GDM1 (cell line): ENCODE measurements around the gene DOCK4.
"Not testable (repeated sequence)": the region's sequence is repeated elsewhere in the genome, so short reads cannot be mapped to it uniquely, and the experiment has no call there.

Experiments used
- DNase-seq: peaks from one replicate; lab custom pipeline; 2025; lab: John Stamatoyannopoulos, UW

The DOCK4 gene

DNA sequence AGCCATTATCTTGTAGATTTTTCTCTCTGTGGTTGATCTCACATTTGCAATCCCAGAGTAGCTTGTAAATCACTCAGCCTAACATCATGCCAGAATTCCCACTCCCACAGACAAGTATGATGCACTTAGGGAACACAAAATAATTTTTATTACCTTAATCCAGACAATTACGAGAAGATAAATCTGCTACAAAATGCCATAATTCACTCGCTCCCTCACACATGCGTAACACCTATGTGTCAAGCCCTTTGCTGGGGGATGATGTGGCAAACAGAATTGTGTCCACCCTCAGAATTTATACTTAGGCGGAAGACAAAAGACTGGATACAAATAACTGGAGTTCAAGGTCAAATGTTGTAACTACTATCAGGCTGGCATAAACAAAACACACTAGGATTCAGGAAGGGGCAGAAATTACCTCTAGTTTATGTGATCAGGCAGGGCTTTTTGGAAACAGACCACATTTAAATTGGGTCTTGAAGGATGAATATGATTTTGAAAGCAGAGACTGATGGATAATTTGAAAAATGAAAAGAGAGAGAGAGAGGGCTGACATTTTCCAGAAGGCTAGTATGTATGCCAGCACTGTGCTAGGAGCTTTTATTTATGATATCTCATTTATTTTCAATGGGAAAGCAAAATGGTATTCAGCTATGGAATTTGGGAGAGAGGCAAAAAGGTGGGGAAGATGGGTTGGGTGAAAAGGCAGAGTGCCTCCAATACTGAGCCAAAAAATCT is 69.8 kb downstream of the DOCK4 start:
- no peak for DNase-seq

DNA sequence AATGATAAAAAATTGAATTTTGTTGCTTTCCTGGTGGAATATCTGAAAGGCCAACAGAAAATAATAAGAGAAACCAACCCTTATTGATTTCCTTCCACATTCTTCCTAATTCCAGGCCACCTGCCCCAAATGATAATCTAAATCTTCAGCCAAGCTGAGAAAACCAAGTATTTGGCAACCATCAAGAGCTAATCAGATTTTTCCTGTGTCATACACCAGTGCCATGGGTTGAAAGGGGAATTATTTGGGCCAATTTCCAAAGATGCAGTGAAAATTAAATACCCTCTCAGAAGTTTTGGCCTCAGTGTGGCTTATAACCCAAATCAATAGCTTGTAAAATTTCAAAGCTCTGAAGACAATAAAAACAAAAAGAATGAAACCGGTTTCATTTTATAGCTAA is 70.4 kb downstream of the DOCK4 start:
- no peak for DNase-seq

DNA sequence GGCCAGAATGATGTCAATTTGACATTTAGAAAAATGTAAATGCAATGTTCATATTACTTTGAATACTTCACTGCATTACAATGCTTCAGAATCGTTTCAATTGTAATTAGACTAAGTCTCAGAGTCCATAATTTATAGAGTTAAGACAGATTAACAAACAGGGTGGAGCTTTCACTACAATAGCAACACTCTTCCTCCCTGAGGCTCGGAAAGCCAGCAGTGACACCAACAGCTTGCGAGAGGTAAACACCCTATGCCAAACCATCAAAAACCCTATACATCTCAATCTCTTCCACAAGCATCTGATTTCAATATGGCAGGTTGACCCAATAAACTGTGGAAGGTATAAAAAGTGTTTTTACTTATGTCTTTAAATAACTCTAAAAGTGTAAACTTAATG is 72.2 kb downstream of the DOCK4 start:
- DNase-seq, result no peak

DNA sequence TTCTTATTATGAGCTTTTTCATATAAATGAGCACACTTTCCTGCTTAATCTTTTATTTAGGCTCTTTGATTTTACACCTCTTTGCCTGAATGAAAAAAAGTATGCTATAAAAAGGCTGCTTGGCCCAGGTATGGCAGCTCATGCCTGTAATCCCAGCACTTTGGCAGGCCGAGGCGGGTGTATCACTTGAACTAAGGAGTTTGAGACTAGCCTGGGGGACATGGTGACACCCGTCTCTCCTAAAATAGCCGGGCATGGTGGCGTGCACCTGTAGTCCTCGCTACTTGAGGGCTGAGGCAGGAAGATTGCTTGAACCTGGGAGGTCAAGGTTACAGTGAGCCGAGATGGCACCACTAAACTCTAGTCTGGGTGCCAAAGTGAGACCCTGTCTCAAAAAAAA is 72.9 kb downstream of the DOCK4 start:
- DNase-seq, result no peak

DNA sequence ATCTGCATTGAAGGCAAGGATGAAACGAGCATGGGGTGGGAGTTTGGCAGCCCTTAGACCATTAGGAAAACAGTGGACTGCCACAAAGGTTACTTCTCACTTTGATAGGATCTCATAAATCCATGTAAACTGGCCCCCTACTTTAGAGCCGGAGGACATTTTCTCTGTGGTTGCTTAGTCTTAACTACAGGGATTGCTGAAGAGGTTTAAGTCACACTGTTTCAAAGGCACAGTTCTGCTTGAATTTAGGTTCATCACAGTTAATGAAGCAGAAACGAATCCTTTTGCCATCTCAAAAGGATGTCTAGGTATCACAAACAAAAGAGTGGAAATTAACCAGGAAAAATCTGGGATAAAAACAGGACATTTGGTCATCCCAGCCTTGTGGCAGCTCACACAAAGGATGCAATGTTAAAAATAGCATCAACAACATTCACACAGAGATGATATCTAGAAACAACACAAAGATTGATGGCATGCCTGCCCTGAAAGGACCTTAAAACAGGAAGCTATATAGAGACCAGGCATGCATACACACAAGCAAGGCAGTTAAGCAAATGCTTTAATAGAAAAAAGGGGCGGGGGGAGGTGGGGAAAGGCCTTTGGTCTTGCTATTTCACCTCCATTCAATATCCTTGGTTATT is 74.0 kb downstream of the DOCK4 start:
- no peak for DNase-seq

DNA sequence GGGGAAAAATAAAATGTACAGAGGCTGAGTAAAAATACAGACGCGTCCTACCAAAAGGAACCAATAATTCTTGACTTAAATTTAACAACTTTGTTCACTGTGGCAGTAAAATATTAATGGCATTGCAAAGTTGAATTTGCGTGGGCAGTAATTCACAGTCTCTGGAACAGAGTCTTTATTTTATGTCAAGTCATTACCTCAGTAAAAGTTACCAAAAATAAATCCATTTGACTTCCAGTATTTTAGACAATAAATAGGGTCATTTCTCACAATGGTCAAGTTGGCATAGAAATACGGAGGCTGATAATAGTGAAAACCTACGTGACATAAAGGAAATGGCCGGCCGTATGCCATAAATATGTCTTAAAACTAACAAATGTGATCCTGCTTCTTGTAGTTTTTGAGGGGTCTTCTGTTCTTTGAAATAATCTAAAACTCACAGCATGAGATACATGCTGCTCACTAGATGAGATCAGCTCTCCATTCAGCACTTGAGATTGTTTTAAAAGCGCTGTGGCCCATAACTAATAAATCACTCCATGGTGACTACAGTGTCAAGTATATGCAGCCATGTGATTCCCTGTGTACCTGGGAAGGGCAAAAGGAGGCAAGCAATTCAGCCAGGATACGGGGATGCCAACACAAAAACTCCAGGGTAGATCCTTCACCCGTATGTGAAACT is 75.3 kb downstream of the DOCK4 start:
- no peak for DNase-seq

DNA sequence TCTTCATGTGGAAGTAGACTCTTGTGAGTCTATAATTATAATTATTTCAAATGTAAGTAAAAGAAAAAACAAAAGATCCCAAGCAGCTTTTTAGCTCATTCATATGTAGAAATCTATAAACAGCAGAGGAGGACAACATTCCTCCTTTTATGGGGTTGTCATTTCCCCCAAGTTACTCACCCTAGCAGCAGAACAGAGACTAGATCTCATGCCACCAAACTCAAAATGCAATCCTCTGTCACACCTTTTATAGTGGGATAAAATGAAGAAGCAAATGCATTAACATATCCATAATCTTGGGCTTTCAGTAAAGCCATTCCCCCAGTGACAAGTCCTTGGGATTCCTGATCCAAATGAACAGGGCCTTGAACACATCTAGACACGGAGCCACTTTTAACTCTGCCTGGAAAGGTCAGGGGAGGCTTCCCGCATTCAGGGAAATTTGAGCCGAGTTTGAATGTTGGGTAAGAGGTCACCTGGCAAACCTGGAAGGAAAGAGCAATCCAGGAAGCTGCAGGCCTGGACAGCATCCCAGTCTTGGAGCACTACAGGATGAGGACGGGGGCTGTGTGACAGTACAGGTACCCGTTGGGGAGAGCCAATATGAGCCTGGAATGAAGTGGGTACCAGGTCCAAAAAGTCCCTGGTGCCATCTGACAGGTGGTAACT is 76.4 kb downstream of the DOCK4 start:
- DNase-seq, result no peak

DNA sequence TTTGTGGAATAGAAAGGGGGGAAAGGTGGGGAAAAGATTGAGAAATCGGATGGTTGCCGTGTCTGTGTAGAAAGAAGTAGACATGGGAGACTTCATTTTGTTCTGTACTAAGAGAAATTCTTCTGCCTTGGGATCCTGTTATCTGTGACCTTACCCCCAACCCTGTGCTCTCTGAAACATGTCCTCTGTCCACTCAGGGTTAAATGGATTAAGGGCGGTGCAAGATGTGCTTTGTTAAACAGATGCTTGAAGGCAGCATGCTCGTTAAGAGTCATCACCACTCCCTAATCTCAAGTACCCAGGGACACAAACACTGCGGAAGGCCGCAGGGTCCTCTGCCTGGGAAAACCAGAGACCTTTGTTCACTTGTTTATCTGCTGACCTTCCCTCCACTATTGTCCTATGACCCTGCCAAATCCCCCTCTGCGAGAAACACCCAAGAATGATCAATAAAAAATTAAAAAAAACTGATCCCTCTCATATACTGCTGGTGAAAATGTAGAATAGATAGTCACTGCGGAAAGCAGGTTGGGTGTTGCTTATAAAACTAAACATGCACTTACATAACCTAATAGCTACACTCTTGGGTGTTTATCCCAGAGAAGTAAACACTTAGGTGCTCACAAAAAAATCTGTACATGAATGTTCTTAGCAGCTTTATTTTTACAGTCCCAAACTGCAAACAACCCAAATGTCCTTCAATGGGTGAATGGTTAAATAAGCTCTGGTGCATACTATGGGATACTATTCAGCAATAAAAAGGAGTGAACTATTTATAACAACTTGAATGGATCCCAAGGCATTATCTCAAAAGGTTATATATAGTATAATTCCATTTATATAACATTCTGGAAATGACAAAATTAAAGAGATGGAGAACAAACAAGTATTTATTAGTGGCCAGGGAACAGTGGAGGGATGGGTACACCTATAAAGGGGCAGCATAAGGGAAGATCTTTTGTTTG is 77.5 kb downstream of the DOCK4 start:
- DNase-seq, result not testable (repeated sequence)

DNA sequence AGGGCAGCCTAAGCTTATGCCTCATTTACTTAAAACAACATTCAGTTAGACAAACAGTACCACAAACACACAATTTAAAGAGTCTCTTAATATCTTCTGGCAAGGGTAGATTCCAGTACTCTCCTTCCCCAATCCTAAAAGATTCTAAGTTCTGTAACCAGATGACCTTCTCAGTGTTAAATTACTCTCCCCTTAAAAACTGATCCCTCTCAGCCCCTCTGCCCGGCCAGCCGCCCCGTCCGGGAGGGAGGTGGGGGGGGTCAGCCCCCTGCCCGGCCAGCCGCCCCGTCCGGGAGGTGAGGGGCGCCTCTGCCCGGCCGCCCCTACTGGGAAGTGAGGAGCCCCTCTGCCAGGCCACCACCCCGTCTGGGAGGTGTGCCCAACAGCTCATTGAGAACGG is 78.2 kb downstream of the DOCK4 start:
- not testable (repeated sequence) for DNase-seq

DNA sequence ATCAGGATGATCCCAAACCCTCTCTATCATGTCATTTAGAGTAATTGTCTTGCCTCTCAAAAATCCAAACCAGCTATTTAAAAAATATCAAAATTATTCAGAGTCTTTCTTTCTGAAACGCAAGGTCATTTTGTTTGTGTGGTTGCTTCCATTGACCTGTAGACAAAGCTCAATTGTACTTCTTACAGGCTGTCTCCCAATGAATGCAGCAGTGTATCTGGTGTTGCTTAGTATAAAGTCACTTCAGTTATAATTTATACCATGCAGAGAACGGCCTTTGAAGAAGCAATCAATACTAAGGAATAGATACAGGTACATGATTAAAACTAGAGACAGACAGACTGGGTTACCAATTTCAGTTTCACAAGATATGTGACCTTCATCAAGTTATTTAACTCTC is 80.9 kb downstream of the DOCK4 start:
- DNase-seq, result no peak

DNA sequence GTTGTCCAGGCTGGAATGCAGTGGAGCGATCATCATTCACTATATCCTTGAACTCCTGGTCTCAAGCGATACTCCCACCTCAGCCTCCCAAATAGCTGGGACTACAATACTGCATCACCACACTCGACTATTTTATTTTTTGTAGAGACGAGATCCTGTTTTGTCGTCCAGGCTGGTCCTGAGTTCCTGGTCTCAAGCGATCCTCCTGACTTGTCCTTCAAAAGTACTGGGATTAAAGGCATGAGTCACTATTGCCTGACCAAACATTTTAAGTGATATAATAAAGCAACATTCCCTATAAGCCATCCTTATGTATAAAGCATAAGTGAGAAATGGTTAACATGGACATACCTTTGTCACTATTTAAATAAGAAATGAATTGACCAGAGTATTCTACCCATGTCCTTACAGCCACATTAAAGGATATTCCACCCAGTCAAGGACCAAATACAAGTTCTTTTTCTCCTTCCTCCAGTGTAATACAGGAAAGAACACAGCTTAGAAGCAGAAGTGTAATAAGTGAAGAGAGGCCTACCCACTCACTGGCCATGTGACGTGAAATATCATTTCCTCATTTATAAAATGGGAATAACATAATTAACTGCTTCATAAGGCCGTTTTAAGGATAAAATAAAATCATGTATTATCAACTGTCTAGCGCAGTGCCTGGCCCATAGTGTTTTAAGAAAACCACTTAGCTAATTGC is 82.0 kb downstream of the DOCK4 start:
- no peak for DNase-seq

DNA sequence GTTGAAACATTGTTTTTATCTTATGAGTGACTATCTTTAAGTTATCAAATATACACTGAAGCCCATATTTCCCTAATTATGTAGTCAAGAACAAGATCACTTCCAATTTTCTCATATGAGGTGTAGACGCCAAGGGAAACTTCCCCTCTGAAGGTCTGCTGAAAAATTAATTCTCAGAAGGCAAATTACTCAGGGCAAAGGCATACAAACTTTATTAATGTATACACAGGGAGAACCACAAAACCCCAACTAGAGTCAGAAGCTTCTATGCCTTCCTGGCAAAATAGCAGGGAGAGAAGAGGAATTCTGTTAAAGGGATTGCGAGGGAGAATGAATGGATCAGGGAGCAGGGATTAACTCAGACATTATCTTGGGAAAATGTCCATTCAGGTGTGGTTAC is 83.4 kb downstream of the DOCK4 start:
- DNase-seq, result no peak

DNA sequence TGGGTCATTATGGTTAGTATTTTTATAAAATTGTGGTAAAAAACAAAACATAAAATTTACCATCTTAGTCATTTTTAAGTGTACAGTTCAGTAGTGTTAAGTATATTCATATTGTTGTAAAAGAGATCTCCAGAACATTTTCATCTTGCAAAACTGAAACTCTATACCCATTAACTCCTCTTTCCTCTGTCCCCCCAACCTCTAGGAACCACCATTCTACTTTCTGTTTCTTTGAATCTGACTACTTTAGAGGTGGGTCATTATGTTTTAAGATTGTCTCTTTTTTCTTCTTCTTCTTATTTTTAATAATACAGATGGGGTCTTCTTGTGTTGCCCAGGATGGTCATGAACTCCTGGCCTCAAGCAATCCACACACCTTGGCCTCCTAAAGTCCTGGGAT is 84.1 kb downstream of the DOCK4 start:
- no peak for DNase-seq

DNA sequence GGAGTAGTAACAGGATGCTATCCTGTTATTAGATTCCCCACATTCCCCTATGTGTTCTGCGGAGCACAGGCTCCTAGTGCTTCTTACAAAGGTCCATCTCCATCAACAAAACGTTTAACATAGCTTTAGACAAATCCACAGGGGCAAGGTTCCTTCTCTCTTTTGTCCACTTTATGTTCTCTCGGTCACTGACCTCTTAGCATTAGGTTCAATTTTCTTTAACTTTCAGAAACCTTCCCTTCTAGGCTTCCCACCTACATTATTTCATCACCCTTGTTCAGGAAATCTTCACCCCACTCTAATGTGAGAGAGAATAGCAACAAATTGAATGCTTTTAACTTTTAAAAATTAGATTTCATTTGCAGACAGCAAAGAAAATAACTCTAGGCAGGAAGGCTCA is 84.9 kb downstream of the DOCK4 start:
- DNase-seq, result no peak

DNA sequence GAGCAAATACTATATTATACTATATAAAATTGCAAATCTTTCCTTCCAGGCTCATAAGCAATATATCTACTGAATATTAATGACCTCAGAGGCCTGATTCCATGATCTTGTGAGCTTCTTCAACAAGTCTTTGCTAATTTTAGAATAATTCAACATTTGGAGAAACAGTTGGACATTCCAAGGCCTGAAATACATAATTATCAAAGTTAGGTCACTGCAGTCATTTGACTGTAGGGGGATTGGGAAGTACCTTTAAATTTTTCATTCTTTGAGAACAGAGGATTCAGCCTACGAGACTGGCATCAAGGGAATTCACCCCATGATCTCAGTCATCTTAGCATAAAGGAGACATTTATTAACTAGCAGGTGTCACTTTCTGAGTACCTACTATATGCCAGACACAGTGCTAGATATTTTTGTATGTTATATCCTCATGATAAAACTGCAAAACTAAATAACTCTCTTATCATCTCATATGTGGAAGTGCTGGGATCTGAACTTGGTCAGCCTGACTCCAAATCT is 85.4 kb downstream of the DOCK4 start:
- DNase-seq, result no peak

DNA sequence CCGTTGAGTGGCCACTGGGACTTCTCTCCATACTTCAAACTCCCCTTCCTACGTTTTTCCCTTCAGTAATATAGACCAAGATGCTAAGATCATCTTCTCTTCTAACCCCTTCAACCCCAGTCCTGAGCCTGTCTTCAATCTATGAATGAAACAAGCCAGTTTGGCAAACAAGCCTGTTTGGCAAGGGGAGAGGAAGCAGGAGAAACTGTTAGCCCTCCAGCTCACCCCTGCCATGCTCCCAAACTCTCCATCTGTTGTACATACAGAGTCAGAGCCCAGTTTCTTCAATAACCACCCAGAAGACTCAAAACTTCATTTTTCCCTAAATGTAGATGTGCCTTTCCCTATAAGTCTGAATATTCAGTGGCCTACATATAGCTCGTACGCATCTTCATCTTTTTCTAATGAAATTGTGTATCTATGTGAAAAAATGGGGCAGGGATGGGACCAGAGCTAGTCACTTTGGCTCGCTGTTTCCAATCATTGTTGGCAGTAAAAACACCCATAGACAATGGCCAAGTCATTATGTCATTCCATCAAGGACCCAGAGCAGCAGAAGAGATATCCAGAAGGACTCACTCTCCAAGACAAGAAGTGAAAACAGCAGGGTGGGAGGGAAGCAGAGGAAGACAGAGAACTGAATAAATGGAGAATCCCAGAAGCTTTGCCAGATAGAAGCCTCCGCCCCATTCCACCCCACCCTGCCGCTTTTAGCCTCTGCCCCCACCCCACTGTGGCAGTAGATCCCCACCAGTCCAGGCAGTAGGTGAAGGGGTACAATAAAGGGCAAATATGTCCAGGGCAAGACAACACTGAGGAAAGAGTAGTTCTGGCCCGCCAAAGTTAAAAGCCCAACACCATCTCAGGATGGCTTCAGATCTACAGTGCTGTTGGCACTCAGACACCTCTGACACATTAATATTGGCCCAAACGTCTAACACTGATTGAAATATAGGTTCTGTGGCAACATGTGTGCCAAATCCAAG is 87.3 kb downstream of the DOCK4 start:
- no peak for DNase-seq

DNA sequence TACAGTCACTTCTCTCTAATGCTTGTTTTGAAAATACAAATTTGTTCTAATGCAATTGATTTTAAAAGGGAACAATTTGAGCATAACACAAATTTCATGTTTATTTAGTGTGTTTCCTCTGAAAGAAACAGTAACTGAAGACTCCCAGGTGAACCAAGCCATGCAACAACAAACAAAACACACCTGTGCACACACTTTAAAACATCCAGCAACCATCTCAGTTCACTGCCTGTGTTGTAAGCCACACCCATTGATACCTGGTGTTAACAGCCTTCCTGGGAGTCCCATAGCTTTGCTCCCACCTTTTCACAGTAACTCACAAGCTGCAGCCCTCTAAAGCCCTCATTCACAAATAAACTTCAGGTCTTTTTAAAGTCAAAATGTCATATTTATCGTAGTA is 89.3 kb downstream of the DOCK4 start:
- no peak for DNase-seq

DNA sequence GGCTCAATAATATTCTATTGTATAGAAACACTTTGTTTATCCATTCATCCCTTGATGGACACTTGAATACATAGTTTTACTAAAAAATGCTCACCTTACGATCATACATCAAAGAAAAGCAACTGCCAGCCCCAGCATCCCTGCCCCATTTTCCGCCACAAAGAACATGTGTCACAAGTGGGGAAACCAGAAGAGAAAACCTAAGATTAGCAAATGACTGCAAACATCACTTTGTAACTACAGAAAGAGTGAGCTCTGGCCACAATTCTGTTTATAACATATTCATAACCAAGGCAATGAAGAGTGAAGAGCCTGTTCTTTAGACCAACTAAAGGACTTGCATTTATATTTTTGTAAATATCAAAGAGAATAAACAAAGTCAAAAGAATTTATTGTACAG is 89.8 kb downstream of the DOCK4 start:
- DNase-seq, result no peak

DNA sequence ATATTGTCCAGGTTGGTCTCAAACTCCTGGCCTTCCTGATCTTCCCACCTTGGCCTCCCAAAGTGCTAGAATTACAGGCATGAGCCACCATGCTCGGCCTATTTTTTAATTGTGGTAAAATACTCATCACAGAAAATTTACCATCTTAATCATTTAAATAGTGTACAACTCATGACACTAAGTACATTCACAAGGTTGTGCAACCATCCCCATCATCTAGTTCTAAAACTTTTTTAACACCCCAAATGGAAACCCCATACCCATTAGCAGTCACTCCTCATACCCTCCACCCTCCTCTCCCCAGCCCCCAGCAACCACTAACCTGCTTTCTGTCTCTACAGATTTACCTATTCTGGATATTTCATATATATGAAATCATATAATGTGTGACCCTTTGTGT is 90.3 kb downstream of the DOCK4 start:
- DNase-seq, result no peak
